Ascending aorta (tissue), 2 donors: ENCODE measurements around the gene VPS52. TPM values are rescaled to one million over a fixed set of nuclear protein-coding genes. Genes with fewer than 3 reads are reported as not detected.
A peak's percentile ranks its signal among the peaks of the same experiment; 100 is the strongest.

ENCODE experiments used
- DNase-seq, 2 donors: peaks; one replicate each; pipeline ENCODE4 v3.0.0-alpha.2; 2019; ENCODE audit warnings: low spot score in 2 of 2
- H3K27ac ChIP-seq, 2 donors: fragments of 200-600 bp; sonication (generic); one replicate each; pipeline ENCODE4 v1.5.1; 2016 to 2017; ENCODE audit warnings: mild to moderate bottlenecking in 1 of 2
- H3K27me3 ChIP-seq: fragments of 200-600 bp; sonication (generic); one replicate; pipeline ENCODE4 v1.5.1; 2017
- H3K36me3 ChIP-seq, 2 donors: fragments of 200-600 bp; sonication (generic); one replicate each; pipeline ENCODE4 v1.5.1; 2016
- H3K4me1 ChIP-seq, 2 donors: fragments of 200-600 bp; sonication (generic); one replicate each; pipeline ENCODE4 v1.5.1; 2016 to 2017; ENCODE audit warnings: mild to moderate bottlenecking in 1 of 2
- H3K4me3 ChIP-seq, 2 donors: fragments of 200-600 bp; sonication (generic); one replicate each; pipeline ENCODE4 v1.5.1; 2016 to 2017; ENCODE audit warnings: mild to moderate bottlenecking in 1 of 2
- H3K9me3 ChIP-seq, 2 donors: fragments of 200-600 bp; sonication (generic); one replicate each; pipeline ENCODE4 v1.5.1; 2016
- intact Hi-C: fragments of 100-400 bp; cut with DNase I; formaldehyde crosslinking; loops from one replicate; pipeline ENCODE4 v1.15.1; 2023
- total RNA-seq: library from RNA; depleted of rRNA; stranded (reverse); fragments of >200 nt; gene quantifications from one replicate; pipeline ENCODE4 v1.1.0, GENCODE V29; 2016
- TF ChIP-seq, protein P1 (sequence below), 3 experiments: fragments of 200-600 bp in 2 of 3; fragments of 450-650 bp in 1 of 3; sonication (generic) in 2 of 3; IDR thresholded peaks; one replicate each; pipeline ENCODE4 v1.5.1; 2016 to 2019; ENCODE audit warnings: antibody characterized with exemption in 3 of 3, mild to moderate bottlenecking in 1 of 3, moderate library complexity in 1 of 3

Gene VPS52
- total RNA-seq, 1 donor from 2014 or later: 50.1 TPM

DNA sequence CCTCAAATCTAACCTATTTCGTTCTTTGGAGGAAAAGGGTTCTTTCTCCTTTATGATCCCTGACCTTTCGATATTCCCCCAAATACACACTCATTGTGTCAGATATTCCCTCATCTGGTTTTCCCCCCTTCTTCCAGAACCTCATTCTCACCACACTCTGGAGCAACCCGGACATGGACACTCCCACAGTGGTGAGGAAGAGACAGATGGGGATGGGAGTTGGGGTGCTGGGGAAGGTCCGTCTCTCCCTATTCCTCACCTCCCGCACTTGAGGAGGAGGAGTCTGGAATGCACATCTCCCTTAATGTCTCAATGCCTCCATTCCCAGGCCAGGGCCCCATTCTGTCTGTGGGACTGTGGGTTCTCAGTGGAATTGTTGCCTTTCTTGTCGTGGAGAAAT, 69.7 kb downstream of the VPS52 start:
- H3K27ac ChIP-seq: no peak overlapping the region
- intact Hi-C loops: loop anchor here (5.0 kb wide), 2 partner anchors 115 to 230 kb away; partner anchors contain the start of gene ZBTB22

DNA sequence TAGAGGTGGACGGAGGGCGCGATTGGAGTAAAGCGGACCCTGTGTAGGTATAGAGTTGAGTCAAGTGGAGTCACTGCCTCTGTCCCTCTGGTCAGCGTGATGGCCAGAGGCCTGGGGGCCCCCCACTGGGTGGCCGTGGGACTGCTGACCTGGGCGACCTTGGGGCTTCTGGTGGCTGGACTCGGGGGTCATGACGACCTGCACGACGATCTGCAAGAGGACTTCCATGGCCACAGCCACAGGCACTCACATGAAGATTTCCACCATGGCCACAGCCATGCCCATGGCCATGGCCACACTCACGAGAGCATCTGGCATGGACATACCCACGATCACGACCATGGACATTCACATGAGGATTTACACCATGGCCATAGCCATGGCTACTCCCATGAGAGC, 70.5 kb downstream of the VPS52 start:
- DNase-seq: no peak
- TF ChIP-seq, protein P1, sequence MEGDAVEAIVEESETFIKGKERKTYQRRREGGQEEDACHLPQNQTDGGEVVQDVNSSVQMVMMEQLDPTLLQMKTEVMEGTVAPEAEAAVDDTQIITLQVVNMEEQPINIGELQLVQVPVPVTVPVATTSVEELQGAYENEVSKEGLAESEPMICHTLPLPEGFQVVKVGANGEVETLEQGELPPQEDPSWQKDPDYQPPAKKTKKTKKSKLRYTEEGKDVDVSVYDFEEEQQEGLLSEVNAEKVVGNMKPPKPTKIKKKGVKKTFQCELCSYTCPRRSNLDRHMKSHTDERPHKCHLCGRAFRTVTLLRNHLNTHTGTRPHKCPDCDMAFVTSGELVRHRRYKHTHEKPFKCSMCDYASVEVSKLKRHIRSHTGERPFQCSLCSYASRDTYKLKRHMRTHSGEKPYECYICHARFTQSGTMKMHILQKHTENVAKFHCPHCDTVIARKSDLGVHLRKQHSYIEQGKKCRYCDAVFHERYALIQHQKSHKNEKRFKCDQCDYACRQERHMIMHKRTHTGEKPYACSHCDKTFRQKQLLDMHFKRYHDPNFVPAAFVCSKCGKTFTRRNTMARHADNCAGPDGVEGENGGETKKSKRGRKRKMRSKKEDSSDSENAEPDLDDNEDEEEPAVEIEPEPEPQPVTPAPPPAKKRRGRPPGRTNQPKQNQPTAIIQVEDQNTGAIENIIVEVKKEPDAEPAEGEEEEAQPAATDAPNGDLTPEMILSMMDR (IDR thresholded peaks at IDR 0.05): peak in 1 of 3 experiments; percentile 13
- peaks cover 22 to 28% of the 10 kb centered on the region in 2 donors for H3K36me3 ChIP-seq
- H3K9me3 ChIP-seq: no peaks in the 10 kb centered on the region
- H3K4me3 ChIP-seq: peak overlapping the region; percentile 90 to 91
- H3K27me3 ChIP-seq: no peaks in the 10 kb centered on the region
- H3K27ac ChIP-seq: peak overlapping the region; percentile 95 to 97
- peaks cover 16 to 32% of the 10 kb centered on the region in 2 donors for H3K4me1 ChIP-seq
- intact Hi-C loops: loop anchor here (5.0 kb wide), 2 partner anchors 116 to 229 kb away; partner anchors contain the start of gene ZBTB22

More for the DNA sequence above, 69.7 kb downstream of the VPS52 start:
- Histone ChIP-seq H3K4me1 (peaks cover 16 to 35% of the 10 kb centered on the region in 2 donors), H3K36me3 (peaks cover 18 to 22% of the 10 kb centered on the region in 2 donors), H3K4me3 (peak overlapping the region; percentile 90 to 91), H3K9me3 (no peaks in the 10 kb centered on the region), H3K27me3 (no peaks in the 10 kb centered on the region)
- TF ChIP-seq, protein P1 (IDR thresholded peaks at IDR 0.05): no peak
- peak in 1 of 2 donors; percentile 37 for DNase-seq

Other genes starting within 250 kb of the VPS52 start
- gene HLA-DPA1, start 198.2 kb downstream of the VPS52 start, total RNA-seq: 285 TPM
- gene HLA-DPB1, start 195.9 kb downstream of the VPS52 start, total RNA-seq: 72.7 TPM
- gene COL11A2, start 79.4 kb downstream of the VPS52 start, total RNA-seq: 0.11 TPM
- gene RXRB, start 71.2 kb downstream of the VPS52 start, total RNA-seq: 21.6 TPM
- 59.7 TPM for gene SLC39A7, start 71.0 kb downstream of the VPS52 start, total RNA-seq
- not detected for gene HSD17B8, start 67.2 kb downstream of the VPS52 start, total RNA-seq
- gene RING1, start 63.4 kb downstream of the VPS52 start, total RNA-seq: 28.5 TPM
- 1,863 TPM for gene RPS18, start 199 bp upstream of the VPS52 start, total RNA-seq
- gene B3GALT4, start 5.2 kb upstream of the VPS52 start, total RNA-seq: 15.9 TPM
- gene WDR46, start 17.4 kb upstream of the VPS52 start, total RNA-seq: 70.6 TPM
- 11.3 TPM for gene PFDN6, start 17.7 kb upstream of the VPS52 start, total RNA-seq
- gene RGL2, start 27.1 kb upstream of the VPS52 start, total RNA-seq: 63.9 TPM
- 185 TPM for gene TAPBP, start 42.2 kb upstream of the VPS52 start, total RNA-seq
- 35.5 TPM for gene ZBTB22, start 45.9 kb upstream of the VPS52 start, total RNA-seq
- 44.8 TPM for gene DAXX, start 51.1 kb upstream of the VPS52 start, total RNA-seq
- gene KIFC1, start 119.9 kb upstream of the VPS52 start, total RNA-seq: not detected
- 30.5 TPM for gene PHF1, start 139.1 kb upstream of the VPS52 start, total RNA-seq
- gene CUTA, start 146.2 kb upstream of the VPS52 start, total RNA-seq: 77.2 TPM
- gene SYNGAP1, start 148.2 kb upstream of the VPS52 start, total RNA-seq: 33.7 TPM
- 45.8 TPM for gene ZBTB9, start 182.7 kb upstream of the VPS52 start, total RNA-seq